ENCODE data around the gene EXOC3L1.

DNA sequence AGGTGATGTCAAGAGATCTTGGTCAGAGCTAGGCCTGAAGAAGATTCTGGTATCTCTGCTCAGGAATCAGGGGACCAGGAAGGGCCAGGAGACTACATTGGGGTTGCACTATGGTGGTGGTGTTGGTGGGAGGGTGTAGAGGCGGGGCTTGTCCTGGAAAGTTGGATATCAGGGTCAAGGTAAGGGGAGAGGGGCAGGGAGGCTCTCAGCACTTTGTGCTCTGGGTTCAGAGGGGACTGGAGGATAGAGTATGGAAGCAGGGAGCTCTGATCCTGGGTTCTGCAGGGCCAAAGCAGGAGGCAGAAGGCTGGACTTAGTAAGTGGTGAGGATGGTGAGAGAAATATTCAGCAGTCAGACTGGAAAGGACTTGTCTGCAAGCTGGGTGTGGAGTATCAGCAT is 16.6 kb downstream of the EXOC3L1 start:
- TF ChIP-seq, protein P1, sequence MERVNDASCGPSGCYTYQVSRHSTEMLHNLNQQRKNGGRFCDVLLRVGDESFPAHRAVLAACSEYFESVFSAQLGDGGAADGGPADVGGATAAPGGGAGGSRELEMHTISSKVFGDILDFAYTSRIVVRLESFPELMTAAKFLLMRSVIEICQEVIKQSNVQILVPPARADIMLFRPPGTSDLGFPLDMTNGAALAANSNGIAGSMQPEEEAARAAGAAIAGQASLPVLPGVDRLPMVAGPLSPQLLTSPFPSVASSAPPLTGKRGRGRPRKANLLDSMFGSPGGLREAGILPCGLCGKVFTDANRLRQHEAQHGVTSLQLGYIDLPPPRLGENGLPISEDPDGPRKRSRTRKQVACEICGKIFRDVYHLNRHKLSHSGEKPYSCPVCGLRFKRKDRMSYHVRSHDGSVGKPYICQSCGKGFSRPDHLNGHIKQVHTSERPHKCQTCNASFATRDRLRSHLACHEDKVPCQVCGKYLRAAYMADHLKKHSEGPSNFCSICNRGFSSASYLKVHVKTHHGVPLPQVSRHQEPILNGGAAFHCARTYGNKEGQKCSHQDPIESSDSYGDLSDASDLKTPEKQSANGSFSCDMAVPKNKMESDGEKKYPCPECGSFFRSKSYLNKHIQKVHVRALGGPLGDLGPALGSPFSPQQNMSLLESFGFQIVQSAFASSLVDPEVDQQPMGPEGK (CRISPR knock-in tag; IDR thresholded peaks at IDR 0.05; ENCODE audit: borderline replicate concordance), result no peak
- TF ChIP-seq RARB (CRISPR knock-in tag; IDR thresholded peaks at IDR 0.05) (no peak), ZFP30 (CRISPR knock-in tag; IDR thresholded peaks at IDR 0.05) (no peak), TOX (CRISPR knock-in tag; IDR thresholded peaks at IDR 0.05; ENCODE audit: borderline replicate concordance) (no peak), ZNF8 (CRISPR knock-in tag; IDR thresholded peaks at IDR 0.05) (no peak), CSDC2 (CRISPR knock-in tag; IDR thresholded peaks at IDR 0.05) (no peak), SNAI2 (CRISPR knock-in tag; IDR thresholded peaks at IDR 0.05) (no peak), ZFP3 (CRISPR knock-in tag; IDR thresholded peaks at IDR 0.05) (no peak), ARNTL (CRISPR knock-in tag; IDR thresholded peaks at IDR 0.05; ENCODE audit: borderline replicate concordance, low read depth) (no peak), TCF4 (CRISPR knock-in tag; IDR thresholded peaks at IDR 0.05; ENCODE audit: borderline replicate concordance) (no peak)
- TF ChIP-seq, protein P2, sequence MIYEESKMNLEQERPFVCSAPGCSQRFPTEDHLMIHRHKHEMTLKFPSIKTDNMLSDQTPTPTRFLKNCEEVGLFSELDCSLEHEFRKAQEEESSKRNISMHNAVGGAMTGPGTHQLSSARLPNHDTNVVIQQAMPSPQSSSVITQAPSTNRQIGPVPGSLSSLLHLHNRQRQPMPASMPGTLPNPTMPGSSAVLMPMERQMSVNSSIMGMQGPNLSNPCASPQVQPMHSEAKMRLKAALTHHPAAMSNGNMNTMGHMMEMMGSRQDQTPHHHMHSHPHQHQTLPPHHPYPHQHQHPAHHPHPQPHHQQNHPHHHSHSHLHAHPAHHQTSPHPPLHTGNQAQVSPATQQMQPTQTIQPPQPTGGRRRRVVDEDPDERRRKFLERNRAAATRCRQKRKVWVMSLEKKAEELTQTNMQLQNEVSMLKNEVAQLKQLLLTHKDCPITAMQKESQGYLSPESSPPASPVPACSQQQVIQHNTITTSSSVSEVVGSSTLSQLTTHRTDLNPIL (CRISPR knock-in tag; IDR thresholded peaks at IDR 0.05; ENCODE audit: low read depth), result no peak
- TF ChIP-seq, protein P3, sequence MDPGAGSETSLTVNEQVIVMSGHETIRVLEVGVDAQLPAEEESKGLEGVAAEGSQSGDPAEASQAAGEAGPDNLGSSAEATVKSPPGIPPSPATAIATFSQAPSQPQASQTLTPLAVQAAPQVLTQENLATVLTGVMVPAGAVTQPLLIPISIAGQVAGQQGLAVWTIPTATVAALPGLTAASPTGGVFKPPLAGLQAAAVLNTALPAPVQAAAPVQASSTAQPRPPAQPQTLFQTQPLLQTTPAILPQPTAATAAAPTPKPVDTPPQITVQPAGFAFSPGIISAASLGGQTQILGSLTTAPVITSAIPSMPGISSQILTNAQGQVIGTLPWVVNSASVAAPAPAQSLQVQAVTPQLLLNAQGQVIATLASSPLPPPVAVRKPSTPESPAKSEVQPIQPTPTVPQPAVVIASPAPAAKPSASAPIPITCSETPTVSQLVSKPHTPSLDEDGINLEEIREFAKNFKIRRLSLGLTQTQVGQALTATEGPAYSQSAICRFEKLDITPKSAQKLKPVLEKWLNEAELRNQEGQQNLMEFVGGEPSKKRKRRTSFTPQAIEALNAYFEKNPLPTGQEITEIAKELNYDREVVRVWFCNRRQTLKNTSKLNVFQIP (CRISPR knock-in tag; IDR thresholded peaks at IDR 0.05; ENCODE audit: borderline replicate concordance, low read depth), result no peak

All from SK-N-SH treated with all-trans-retinoic acid at 6 μM for 48 hours (cell line).